ENCODE data around the gene SLC31A1.
A peak's percentile ranks its signal among the peaks of the same experiment; 100 is the strongest.

Gene SLC31A1

GRCh38 chr9:113255438-113255837 lies 34.1 kb downstream of the SLC31A1 start:
- Mint-ChIP-seq H3K36me3 (ENCODE audit: insufficient read depth) (peaks cover 25% of the 10 kb centered on the region), H3K27me3 (no peaks in the 10 kb centered on the region), H3K27ac (no peak overlapping the region), H3K4me1 (ENCODE audit: low read depth in 2 of 2) (no peaks in the 10 kb centered on the region), H3K9me3 (no peaks in the 10 kb centered on the region), H3K4me3 (no peak overlapping the region)
- no peak for ATAC-seq (replicated peaks)
- DNase-seq: no peak

- H3K27ac Mint-ChIP-seq: no peak overlapping the region
These were observed 36.5 kb downstream of the SLC31A1 start for GRCh38 chr9:113257863-113258262.

GRCh38 chr9:113258282-113258681 lies 36.9 kb downstream of the SLC31A1 start:
- Mint-ChIP-seq H3K4me3 (no peak overlapping the region), H3K4me1 (ENCODE audit: low read depth in 2 of 2) (no peaks in the 10 kb centered on the region), H3K36me3 (ENCODE audit: insufficient read depth) (peaks cover 26% of the 10 kb centered on the region), H3K27me3 (no peaks in the 10 kb centered on the region), H3K9me3 (no peaks in the 10 kb centered on the region), H3K27ac (no peak overlapping the region)
- no peak for DNase-seq
- ATAC-seq (replicated peaks): no peak

More at GRCh38 chr9:113257863-113258262, 36.5 kb downstream of the SLC31A1 start:
- DNase-seq (no peak), ATAC-seq (replicated peaks) (no peak)
- H3K36me3 Mint-ChIP-seq (ENCODE audit: insufficient read depth): peaks cover 26% of the 10 kb centered on the region
- H3K4me3 Mint-ChIP-seq: no peak overlapping the region
- H3K9me3 Mint-ChIP-seq: no peaks in the 10 kb centered on the region
- H3K4me1 Mint-ChIP-seq (ENCODE audit: low read depth in 2 of 2): no peaks in the 10 kb centered on the region
- no peaks in the 10 kb centered on the region for H3K27me3 Mint-ChIP-seq

- ATAC-seq (replicated peaks): no peak
- no peaks in the 10 kb centered on the region for H3K27me3 Mint-ChIP-seq
- H3K36me3 Mint-ChIP-seq (ENCODE audit: insufficient read depth): peaks cover 30% of the 10 kb centered on the region
- peak overlapping the region in 1 of 2 donors; percentile 35 for H3K27ac Mint-ChIP-seq
- no peak for DNase-seq
- no peaks in the 10 kb centered on the region for H3K9me3 Mint-ChIP-seq
- H3K4me3 Mint-ChIP-seq: no peak overlapping the region
- no peaks in the 10 kb centered on the region for H3K4me1 Mint-ChIP-seq (ENCODE audit: low read depth in 2 of 2)
These were observed 40.8 kb downstream of the SLC31A1 start for GRCh38 chr9:113261917-113262671.

GRCh38 chr9:113266174-113266573 lies 44.8 kb downstream of the SLC31A1 start:
- Mint-ChIP-seq H3K4me3 (no peak overlapping the region), H3K36me3 (ENCODE audit: insufficient read depth) (peaks cover 40% of the 10 kb centered on the region), H3K27ac (peak overlapping the region in 1 of 2 donors; percentile 19), H3K9me3 (no peaks in the 10 kb centered on the region), H3K27me3 (no peaks in the 10 kb centered on the region), H3K4me1 (ENCODE audit: low read depth in 2 of 2) (peaks cover 5 to 17% of the 10 kb centered on the region in 2 donors)
- DNase-seq (no peak), ATAC-seq (replicated peaks) (no peak)

GRCh38 chr9:113267911-113268566 lies 46.7 kb downstream of the SLC31A1 start:
- Mint-ChIP-seq H3K27ac (peak overlapping the region in 1 of 2 donors; percentile 42), H3K27me3 (no peaks in the 10 kb centered on the region), H3K4me3 (no peak overlapping the region), H3K36me3 (ENCODE audit: insufficient read depth) (peaks cover 52% of the 10 kb centered on the region), H3K4me1 (ENCODE audit: low read depth in 2 of 2) (peaks cover 5 to 18% of the 10 kb centered on the region in 2 donors), H3K9me3 (no peaks in the 10 kb centered on the region)
- ATAC-seq (replicated peaks): no peak
- DNase-seq: no peak

GRCh38 chr9:113269355-113269754 lies 48.0 kb downstream of the SLC31A1 start:
- ATAC-seq (replicated peaks) (no peak), DNase-seq (no peak)
- Mint-ChIP-seq H3K27ac (peak overlapping the region in 1 of 2 donors; percentile 87), H3K36me3 (ENCODE audit: insufficient read depth) (peaks cover 57% of the 10 kb centered on the region), H3K4me1 (ENCODE audit: low read depth in 2 of 2) (peaks cover 8 to 18% of the 10 kb centered on the region in 2 donors), H3K9me3 (no peaks in the 10 kb centered on the region), H3K4me3 (no peak overlapping the region), H3K27me3 (no peaks in the 10 kb centered on the region)

- H3K9me3 Mint-ChIP-seq: no peaks in the 10 kb centered on the region
- H3K27me3 Mint-ChIP-seq: no peaks in the 10 kb centered on the region
- H3K4me3 Mint-ChIP-seq: no peak overlapping the region
- H3K27ac Mint-ChIP-seq: peak overlapping the region; percentile 9 to 87
- H3K36me3 Mint-ChIP-seq (ENCODE audit: insufficient read depth): peaks cover 57% of the 10 kb centered on the region
- H3K4me1 Mint-ChIP-seq (ENCODE audit: low read depth in 2 of 2): peaks cover 8 to 18% of the 10 kb centered on the region in 2 donors
- ATAC-seq (replicated peaks) (no peak), DNase-seq (no peak)
These were observed 48.5 kb downstream of the SLC31A1 start for GRCh38 chr9:113269871-113270270.

GRCh38 chr9:113274474-113275156 lies 53.3 kb downstream of the SLC31A1 start:
- H3K36me3 Mint-ChIP-seq (ENCODE audit: insufficient read depth): peaks cover 40% of the 10 kb centered on the region
- no peak overlapping the region for H3K27ac Mint-ChIP-seq
- ATAC-seq (replicated peaks) (peak; percentile 15), DNase-seq (peak; percentile 47 to 48 (median 48))
- H3K27me3 Mint-ChIP-seq: no peaks in the 10 kb centered on the region
- H3K4me3 Mint-ChIP-seq: no peak overlapping the region
- H3K4me1 Mint-ChIP-seq (ENCODE audit: low read depth in 2 of 2): peaks cover 9 to 14% of the 10 kb centered on the region in 2 donors
- no peaks in the 10 kb centered on the region for H3K9me3 Mint-ChIP-seq

GRCh38 chr9:113275157-113276131 lies 54.1 kb downstream of the SLC31A1 start, which contains the start of the genes CDC26 and PRPF4:
TSS of gene CDC26 (minus strand) at chr9:113275572. CDS start at chr9:113272507, 3,065 bp downstream.
TSS of gene PRPF4 (plus strand) at chr9:113275658. CDS start at chr9:113275744, 86 bp downstream.
- peak; percentile 90 to 93 (median 92) for DNase-seq
- no peaks in the 10 kb centered on the region for H3K9me3 Mint-ChIP-seq
- peaks cover 7 to 8% of the 10 kb centered on the region in 2 donors for H3K4me1 Mint-ChIP-seq (ENCODE audit: low read depth in 2 of 2)
- peaks cover 41% of the 10 kb centered on the region for H3K36me3 Mint-ChIP-seq (ENCODE audit: insufficient read depth)
- H3K4me3 Mint-ChIP-seq: no peak within 1 kb of the TSS
- no peaks in the 10 kb centered on the region for H3K27me3 Mint-ChIP-seq
- ATAC-seq (replicated peaks): peak; percentile 96
- no peak within 1 kb of the TSS for H3K27ac Mint-ChIP-seq

- H3K36me3 Mint-ChIP-seq (ENCODE audit: insufficient read depth): peaks cover 47% of the 10 kb centered on the region
- H3K27ac Mint-ChIP-seq: no peak overlapping the region
These were observed 57.5 kb downstream of the SLC31A1 start for GRCh38 chr9:113278840-113279239.

GRCh38 chr9:113281356-113281755 lies 60.0 kb downstream of the SLC31A1 start:
- ATAC-seq (replicated peaks) (no peak), DNase-seq (no peak)
- Mint-ChIP-seq H3K9me3 (no peaks in the 10 kb centered on the region), H3K4me1 (ENCODE audit: low read depth in 2 of 2) (peaks cover 0 to 6% of the 10 kb centered on the region in 2 donors), H3K27me3 (no peaks in the 10 kb centered on the region), H3K36me3 (ENCODE audit: insufficient read depth) (peaks cover 67% of the 10 kb centered on the region), H3K27ac (peak overlapping the region; percentile 16 to 17), H3K4me3 (no peak overlapping the region)

More at GRCh38 chr9:113278840-113279239, 57.5 kb downstream of the SLC31A1 start:
- no peaks in the 10 kb centered on the region for H3K27me3 Mint-ChIP-seq
- ATAC-seq (replicated peaks): no peak
- no peak overlapping the region for H3K4me3 Mint-ChIP-seq
- no peak for DNase-seq
- no peaks in the 10 kb centered on the region for H3K9me3 Mint-ChIP-seq
- H3K4me1 Mint-ChIP-seq (ENCODE audit: low read depth in 2 of 2): peaks cover 0 to 9% of the 10 kb centered on the region in 2 donors

Measured in effector memory CD8-positive, alpha-beta T cell (primary cell).